C1 segment of cervical spinal cord (tissue), 14 donors: Measurements from ENCODE around the gene GSK3B.
"Not testable (repeated sequence)": the region's sequence is repeated elsewhere in the genome, so short reads cannot be mapped to it uniquely, and the experiment has no call there.

Experiments used
- DNase-seq, 14 donors: peaks; one replicate each; lab custom pipeline; 2025; lab: John Stamatoyannopoulos, UW

The GSK3B gene

GRCh38 chr3:120053647-120054046 lies 40.6 kb downstream of the GSK3B start:
- DNase-seq: not testable (repeated sequence)

- DNase-seq: no peak
Observed at GRCh38 chr3:120052677-120053076, 41.6 kb downstream of the GSK3B start.

GRCh38 chr3:120052225-120052624 lies 42.0 kb downstream of the GSK3B start:
- no peak for DNase-seq

GRCh38 chr3:120051570-120051969 lies 42.7 kb downstream of the GSK3B start:
- not testable (repeated sequence) for DNase-seq

- DNase-seq: no peak
Observed at GRCh38 chr3:120049881-120050539, 44.2 kb downstream of the GSK3B start.

GRCh38 chr3:120049072-120049471 lies 45.2 kb downstream of the GSK3B start:
- no peak for DNase-seq

GRCh38 chr3:120048355-120049041 lies 45.7 kb downstream of the GSK3B start:
- no peak for DNase-seq

GRCh38 chr3:120047686-120048085 lies 46.6 kb downstream of the GSK3B start:
- DNase-seq: no peak

- no peak for DNase-seq
Observed at GRCh38 chr3:120040813-120041377, 53.4 kb downstream of the GSK3B start.

GRCh38 chr3:120039642-120040610 lies 54.3 kb downstream of the GSK3B start:
- DNase-seq: no peak

GRCh38 chr3:120033596-120033995 lies 60.7 kb downstream of the GSK3B start:
- DNase-seq: no peak

GRCh38 chr3:120031561-120031960 lies 62.7 kb downstream of the GSK3B start:
- DNase-seq: no peak

- no peak for DNase-seq
Observed at GRCh38 chr3:120029749-120030148, 64.5 kb downstream of the GSK3B start.

- DNase-seq: no peak
Observed at GRCh38 chr3:120028271-120029047, 65.8 kb downstream of the GSK3B start.

GRCh38 chr3:120027226-120027625 lies 67.0 kb downstream of the GSK3B start:
- DNase-seq: no peak

GRCh38 chr3:120025520-120025919 lies 68.7 kb downstream of the GSK3B start:
- no peak for DNase-seq

- DNase-seq: no peak
Observed at GRCh38 chr3:120024103-120024502, 70.1 kb downstream of the GSK3B start.

GRCh38 chr3:120022729-120023128 lies 71.5 kb downstream of the GSK3B start:
- DNase-seq: no peak

- DNase-seq: no peak
Observed at GRCh38 chr3:120021523-120021922, 72.7 kb downstream of the GSK3B start.

- DNase-seq: no peak
Observed at GRCh38 chr3:120018299-120018698, 75.9 kb downstream of the GSK3B start.

- no peak for DNase-seq
Observed at GRCh38 chr3:120017692-120018091, 76.6 kb downstream of the GSK3B start.
